HG03159 (cell line): ENCODE data around the gene DAB1.

ENCODE experiments used
- ATAC-seq: cut with Tn5 transposase; IDR thresholded peaks from one replicate; pipeline ENCODE4 v1.9.1; 2021; ENCODE audit warnings: mild to moderate bottlenecking, moderate library complexity; ENCODE audit not compliant: unreplicated experiment

DAB1 gene

DNA sequence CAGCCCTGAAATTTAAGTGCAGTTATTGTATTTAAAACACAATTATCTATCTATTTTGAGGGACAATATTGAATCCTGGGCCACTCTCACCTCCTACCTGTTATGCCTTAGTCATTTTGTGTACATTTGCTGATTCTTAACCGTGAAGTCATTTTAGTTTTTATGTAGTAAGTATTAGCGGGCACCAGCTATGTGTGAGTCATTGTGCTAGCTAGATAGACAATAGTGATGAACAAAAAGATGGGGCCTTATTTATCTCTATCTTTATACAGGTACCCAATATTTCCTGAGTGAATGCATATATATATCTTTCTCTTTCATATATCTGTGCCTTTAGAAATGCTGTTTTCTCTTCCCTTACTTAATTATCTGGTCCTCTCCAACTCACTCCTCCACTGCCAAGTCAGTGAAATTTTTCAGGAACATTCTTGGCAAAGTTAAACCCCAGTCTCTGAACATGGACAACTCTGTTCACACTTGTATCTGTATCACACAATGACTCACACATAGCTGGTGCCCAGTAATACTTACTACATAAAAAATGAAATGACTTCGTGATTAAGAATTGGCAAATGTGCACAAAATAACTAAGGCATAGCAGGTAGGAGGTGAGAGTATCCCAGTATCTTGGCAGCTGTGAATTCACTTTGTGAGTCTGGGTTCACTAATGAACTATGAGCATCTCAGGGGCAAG lies 292.0 kb downstream of the DAB1 start:
- no peak for ATAC-seq

DNA sequence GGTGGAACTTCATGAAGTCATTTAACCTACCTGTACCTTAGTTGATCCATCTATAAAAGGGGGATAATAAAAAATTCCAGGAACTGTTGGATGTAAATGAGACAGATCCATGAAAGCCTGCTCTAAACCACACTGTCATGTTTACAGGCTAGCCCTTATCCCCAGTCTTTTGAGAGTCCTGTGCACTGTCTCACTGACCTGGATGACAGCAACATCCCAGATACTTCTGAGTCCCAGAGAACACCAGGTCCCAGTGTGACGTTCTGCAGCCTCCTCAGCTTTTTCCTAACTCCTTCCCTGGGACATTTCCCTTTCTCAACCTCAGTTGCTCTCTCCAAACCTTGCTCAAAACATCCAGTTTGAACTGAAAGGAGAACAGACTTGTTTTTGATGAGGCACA lies 292.6 kb downstream of the DAB1 start:
- no peak for ATAC-seq

DNA sequence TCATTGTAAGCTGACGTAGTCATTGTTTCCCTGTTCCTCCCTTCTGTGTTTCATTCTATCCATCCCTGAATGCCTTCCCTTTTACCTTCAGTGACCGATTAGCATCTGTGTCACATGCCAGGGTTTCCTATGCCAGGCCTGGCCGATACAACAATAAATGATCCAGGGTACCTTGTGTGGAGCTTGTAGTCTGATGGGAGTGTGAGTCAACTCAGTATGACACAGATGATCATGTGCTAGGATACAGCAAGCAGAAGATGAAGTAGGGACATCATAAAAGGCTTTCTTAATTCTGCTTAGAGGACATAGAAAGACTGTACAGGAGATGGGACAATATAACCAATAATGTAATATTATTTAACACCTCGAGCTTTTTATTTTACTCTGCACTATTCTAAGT lies 294.0 kb downstream of the DAB1 start:
- ATAC-seq: no peak

DNA sequence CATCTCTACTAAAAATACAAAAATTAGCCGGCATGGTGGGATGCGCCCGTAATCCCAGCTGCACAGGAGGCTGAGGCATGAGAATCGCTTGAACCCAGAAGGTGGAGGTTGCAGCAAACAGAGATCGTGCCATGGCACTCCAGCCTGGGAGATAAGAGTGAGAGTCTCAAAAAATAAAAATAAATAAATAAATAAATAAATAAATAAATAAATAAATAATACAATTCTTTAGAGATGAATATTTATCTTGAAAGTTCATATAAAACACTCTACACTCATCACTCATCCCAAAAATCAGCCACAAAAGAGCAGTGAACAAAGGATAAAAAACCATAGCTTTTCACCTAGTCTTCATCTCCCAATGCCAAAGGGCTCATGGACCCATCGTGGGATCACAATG lies 295.9 kb downstream of the DAB1 start:
- no peak for ATAC-seq

DNA sequence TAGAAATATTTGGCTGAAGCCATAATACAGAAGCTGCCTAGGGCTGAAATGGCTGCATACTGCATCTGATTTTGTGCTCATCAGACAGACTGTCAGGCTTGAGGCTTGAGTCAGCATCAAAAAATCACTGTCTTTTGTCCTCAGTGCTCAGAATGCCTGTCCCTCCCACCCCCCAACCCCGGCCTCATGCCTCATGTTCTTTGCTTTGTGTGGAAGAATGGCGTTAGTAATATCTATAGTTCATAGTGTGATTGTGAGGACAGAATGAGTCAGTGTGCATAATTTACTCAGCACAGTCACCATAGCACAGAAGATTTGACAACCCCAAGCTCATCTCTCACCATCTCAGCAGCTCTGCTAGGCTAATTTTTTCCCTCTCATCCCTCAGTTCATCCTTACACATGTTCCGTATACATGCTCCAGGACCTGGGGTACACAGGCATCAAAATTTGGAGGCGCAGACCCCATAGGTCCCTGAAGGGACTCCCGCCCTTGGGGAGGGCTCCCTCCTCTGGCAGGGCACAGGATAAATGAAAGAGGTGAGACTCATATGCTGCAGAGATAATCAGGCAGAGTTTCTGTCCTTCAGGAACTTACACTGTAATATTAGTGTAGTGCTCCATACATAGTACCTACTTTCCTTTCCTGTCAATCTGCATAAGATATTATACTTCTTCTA lies 299.0 kb downstream of the DAB1 start:
- ATAC-seq: no peak

DNA sequence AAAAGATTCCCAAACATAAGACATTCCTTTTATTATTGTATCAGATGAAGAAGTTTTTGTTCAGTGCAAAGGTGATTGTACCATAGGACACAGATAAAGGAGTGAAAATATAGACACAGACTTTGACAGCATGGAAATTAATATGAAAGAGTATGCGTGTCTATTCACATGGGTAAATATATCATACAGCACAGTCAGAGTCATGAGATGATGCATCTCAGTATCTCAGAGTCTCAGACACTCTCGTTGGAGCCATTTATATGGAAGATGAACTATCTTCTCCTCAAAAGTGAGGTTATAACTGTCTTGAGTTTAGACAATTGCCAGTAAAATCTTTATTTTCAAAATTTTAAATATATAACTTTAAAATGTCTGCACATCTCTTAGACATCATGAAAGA lies 299.7 kb downstream of the DAB1 start:
- no peak for ATAC-seq

DNA sequence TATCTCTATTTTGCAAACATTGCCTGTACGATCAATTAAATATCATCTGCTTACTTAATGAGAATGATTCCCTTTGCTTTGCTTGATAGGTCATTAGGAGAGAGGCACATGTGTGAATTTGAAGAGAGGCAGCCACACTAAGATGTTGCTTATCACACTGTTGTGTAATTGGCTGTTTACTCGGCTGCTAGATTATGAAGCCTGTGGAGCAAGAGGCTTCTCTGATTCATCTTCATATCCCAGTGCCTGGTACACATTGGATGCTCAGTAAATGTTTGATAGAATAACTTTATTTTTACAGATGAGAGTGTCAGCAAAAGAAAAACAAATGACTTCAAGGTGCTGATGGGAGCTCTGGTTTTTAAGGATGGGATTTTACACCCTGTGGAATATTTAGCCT lies 301.8 kb downstream of the DAB1 start:
- ATAC-seq: no peak

DNA sequence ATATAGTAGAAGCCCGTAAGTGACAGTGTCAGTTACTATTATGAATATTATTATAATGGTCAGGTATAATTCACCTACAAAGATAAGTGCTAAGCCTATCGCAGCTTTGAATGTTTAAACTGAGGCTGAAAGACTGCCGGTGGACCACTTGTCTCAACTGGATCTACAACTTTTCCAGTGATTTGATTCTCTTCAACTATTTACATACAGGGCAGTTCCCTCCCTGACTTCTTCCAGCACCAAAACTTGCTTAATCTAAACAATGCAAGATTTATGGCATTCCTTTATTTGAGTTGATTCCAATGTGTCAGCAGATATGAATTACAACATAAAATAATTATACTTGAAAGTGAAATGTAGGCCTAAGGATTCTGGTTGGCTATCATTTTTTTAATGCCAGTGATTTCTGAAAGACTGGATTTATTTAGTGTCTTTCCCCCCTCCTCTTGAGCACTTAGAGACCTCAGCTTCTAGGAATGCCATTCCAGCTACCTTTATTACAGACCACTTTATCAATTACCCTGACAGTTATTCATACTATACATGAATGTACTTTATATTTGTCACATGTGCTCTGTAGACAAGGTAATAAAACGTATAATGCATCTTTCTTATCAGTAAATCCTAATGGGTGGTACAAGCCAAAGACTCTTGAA lies 304.8 kb downstream of the DAB1 start:
- no peak for ATAC-seq

DNA sequence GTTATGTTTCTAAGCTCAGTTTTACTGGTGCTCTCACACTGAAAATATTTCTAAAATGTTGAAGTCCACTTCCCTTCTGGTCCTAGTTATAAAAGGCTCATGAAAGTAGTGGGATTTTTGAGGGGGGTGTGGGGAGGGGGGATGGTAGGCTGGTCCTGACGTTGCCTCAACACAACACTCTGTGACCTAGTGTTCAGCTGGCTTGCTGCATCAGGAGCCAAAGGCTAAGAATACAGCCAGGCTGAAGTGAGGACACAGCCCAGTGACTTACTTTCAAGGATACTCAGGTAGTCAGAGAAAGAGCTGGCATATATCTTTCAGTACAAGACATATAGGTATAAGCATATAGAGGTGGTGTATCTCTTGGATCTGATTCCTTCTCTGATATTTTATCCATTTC lies 306.1 kb downstream of the DAB1 start:
- no peak for ATAC-seq

DNA sequence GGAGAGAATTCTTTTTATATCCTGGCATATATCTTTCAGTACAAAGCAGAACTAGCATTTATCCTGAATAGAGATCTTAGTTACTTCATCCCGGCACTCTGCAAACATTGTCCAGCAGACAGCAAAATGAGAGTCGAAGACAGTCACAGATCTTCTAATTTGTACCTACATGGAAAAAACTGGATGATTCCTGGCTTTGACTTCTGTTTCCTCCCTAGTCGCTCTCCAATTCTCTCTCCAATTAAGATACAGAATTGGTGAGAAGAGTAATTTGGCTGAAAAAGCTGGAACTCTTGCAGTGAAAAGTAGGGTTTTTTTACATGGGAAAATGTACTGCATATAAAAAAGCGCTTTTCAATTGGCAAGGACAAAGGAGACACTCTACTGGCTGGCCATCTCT lies 307.0 kb downstream of the DAB1 start:
- no peak for ATAC-seq

DNA sequence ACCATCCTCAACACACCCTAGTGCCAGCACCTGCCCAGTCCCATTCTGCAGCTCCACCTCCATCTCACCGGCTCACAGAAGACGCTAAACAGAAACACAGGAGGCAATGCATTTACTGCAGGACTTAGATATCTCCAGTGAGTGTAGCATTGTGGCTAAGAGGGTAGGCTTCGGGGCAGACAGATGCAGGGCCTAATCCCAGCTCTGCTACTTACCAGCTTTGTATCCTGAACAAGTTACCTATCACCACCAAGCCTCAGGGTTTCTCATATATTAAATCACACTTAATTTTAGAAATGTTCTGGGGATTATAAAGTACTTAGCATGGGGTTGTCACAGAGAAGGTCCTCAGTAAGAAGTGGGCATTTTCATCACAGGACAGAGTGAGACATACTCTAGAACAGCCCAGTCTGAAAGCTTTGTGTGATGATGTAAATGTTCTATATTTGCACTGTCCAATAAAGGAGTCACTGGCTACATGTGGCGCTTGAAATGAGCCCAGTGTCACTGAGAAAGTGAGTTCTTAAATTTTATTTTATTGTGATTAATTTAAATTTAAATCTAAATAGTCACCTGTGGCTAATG lies 308.7 kb downstream of the DAB1 start:
- no peak for ATAC-seq

DNA sequence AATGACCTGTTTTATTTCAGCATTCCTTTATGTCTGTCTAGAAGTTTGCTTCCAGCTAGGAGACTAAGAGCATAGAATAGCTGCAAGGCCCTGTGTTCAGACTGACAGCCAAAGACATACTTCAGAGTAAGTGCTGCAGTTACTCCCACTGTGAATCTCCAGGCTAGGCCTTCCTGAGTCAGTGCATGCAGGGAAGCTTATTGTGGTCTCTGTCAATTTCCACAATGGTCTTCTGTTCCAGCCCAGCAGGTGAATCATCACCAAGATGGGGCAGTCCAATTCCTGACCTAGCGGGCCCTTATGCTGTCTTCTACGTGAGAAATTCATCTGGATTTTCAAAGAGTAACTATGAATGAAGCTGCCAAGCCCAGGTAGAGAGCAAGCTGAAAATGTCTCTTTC lies 311.7 kb downstream of the DAB1 start:
- no peak for ATAC-seq

DNA sequence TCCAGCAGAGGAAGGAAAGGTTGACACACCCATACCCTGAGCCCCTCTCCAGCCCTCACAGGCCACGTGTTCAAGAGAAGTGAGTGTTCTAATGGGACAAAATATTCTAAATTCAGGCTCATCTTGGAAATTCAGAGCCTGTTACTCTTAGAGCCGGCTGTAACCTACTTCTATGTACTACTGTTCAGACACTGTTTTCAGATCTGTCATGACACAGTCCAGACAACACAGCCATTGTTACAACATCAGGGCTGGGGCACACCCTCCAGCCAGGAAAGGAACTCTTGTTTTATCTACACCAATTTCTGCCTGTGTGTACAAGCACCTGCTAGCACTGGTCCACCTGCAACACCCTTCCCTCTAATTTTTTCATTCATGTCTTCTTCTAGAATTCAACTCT lies 312.7 kb downstream of the DAB1 start:
- no peak for ATAC-seq

DNA sequence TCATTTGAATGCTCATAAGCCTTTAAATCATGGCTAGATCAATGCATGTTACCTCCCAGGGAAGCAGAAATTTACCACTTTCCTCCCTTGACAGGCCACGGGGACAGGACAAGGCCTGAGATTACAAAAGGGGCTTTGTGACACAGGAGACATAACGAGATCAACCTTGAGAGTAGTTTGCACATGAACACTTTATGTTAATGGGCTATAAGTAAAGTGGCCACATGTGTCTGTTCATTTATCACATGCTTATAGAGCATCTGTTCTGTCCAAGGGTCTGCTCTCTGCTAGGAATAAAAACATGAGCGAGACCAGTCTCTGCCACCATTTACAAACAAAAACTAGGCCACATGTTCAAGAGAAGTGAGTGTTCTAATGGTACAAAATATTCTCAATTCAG lies 314.0 kb downstream of the DAB1 start:
- no peak for ATAC-seq

DNA sequence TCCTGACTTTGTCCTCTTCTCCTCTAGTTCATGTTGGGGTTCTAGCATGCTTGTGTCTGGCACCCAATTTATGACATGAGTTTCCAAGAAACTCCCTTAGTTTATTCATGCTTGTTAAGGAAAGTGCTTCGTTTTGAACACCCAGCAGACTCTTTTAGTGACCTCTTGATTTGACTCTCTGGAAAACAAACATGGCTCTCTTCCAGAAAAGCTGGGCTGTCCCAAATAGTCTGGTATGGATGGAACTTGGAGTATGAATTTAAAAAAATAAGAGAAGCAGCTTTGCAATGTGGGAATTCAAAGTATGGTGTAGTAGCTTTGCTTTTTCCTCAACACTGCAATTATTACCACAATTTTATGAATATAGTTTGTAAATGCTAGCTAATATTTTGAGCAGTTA lies 314.6 kb downstream of the DAB1 start:
- no peak for ATAC-seq

DNA sequence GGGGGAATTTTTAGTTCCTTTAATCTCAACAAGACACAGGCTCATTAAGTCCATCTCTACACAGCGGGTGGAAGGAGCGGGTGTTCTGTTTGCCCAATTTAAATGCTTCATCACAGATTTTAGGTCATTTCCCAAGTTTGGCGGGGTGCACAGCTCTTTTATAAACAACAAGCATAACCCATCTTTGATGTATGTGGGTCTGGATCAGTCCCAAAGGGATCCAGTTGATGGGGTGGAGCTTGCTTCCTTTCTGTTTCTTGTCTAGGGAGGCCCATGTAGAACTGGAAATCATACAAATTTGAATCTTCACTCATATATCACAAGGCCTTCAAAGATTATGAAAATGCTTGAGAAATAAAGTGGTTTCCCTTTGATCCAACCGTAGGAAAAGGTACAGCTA lies 317.6 kb downstream of the DAB1 start:
- no peak for ATAC-seq

DNA sequence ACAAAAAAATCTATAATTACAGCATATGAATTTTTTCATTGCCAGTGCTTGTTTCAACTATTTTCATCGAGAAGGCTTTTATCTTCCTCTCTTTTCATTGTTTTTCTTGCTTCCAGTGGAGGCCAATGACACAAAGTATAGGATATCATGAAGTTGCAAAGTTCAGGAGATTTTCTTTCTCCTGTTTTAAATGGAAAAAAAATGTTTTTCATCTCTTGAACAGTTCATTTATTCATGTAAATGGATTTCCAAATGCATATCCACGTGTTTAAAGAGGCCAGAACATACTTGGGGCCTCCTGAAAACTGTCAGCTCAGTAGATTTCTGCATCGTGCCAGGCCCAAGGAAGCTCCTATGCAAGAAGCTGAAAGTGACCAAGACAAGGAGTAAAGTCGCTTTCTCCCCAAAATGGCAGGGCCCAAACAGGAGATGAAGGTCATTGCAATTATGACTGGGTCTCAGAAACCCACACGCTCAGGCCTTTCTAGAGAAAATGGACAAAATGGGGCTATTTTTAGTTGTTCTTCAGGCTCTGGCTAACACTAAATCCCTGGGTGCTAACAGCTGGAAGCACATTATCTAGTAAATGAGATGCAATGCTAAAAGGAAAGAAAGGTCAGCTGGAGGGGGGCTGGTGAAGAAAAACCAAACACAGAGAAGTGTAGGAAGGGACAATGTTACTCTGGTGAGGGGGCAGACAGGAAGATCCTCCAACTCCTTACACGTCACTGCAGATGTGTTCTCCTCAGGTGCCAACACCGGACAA lies 321.1 kb downstream of the DAB1 start:
- ATAC-seq: no peak

DNA sequence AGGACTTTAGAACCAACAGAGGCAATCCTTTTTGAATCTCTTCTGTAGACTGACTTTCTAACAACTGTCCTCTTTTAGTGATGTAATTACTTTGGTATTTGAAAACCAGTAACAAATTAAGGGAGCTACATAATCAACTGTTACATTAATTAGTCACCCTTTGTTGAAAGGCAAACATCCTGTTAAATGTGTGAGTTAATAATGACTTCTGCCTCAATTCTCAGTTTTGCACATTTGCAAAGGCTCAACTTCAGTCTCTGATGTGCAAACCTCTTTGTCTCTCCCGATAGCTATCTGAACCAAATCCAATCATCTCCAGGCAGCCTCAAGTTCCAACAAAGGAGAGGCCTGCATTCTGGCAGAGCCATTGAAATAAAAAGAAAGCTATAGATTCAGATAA lies 322.7 kb downstream of the DAB1 start:
- no peak for ATAC-seq

DNA sequence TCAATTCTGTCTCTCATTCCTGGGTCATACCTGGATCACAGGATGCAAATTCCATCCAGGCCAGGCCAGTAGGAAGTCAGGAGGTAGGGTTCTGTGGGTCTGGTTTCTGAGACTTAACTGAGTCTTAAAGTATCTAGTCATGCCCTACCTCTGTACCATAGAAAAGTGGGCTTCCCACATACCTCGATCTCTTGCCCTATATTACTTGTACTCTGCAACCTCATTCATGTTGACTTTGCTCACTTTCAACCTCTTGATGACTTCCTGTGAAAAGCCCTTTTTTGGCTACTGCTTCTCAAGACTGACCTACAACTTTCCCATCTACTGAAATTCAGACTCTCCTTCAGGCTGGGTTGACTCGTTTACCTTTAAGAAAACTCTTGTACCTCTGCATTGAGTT lies 329.1 kb downstream of the DAB1 start:
- no peak for ATAC-seq

DNA sequence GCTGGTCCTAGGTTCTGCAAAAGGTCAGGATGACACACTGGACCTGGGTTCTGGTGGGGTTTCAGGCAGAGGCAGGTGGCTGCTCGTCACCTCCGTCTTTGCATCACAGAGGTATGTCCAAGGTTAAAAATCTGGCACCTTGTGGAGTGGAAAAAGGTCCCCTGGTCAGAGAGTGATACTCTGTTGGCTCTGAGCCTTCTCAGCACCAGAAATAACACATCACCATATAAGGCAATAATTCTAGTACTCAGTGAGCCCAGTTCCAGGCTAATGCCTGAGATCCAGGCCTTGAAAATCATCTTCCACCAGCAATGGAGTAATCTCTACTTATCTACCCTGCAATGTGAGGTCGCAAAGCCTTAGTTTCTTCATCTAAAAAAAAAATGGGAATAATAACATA lies 330.7 kb downstream of the DAB1 start:
- ATAC-seq: no peak

DNA sequence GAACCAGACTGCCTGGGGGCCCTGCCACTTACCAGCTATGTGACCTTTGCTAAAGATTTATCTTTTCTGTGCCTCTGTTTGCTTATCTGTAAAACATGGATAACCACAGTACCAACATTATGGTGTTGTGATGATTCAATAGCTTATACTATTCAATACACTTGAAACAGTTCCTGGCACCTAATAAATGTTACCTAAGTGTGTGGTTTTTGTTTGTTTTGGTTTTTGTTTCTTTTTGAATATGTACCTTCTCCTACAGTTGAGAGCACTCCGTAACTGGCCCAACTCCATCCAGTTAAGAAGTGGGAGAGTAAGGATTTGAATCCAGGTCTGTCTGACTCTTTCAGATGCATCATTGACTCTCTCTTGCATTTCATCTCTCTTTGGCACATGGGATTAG lies 332.2 kb downstream of the DAB1 start:
- no peak for ATAC-seq
